ENCODE data around the gene SELPLG.
"Not testable (repeated sequence)": the region's sequence is repeated elsewhere in the genome, so short reads cannot be mapped to it uniquely, and the experiment has no call there.

SELPLG gene

DNA sequence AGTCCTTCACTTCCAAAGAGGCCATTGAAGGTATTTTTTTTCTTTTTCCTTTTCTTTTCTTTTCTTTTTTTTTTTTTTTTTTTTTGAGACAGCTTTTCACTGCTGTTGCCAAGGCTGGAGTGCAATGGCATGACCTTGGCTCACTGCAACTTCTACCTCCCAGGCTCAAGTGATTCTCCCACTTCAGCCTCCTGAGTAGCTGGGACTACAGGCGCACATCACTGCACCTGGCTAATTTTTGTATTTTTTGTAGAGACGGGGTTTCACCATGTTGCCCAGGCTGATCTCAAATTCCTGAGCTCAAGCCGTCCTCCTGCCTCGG lies 14.8 kb downstream of the SELPLG start:
- not testable (repeated sequence) for DNase-seq (ENCODE audit: low spot score)

DNA sequence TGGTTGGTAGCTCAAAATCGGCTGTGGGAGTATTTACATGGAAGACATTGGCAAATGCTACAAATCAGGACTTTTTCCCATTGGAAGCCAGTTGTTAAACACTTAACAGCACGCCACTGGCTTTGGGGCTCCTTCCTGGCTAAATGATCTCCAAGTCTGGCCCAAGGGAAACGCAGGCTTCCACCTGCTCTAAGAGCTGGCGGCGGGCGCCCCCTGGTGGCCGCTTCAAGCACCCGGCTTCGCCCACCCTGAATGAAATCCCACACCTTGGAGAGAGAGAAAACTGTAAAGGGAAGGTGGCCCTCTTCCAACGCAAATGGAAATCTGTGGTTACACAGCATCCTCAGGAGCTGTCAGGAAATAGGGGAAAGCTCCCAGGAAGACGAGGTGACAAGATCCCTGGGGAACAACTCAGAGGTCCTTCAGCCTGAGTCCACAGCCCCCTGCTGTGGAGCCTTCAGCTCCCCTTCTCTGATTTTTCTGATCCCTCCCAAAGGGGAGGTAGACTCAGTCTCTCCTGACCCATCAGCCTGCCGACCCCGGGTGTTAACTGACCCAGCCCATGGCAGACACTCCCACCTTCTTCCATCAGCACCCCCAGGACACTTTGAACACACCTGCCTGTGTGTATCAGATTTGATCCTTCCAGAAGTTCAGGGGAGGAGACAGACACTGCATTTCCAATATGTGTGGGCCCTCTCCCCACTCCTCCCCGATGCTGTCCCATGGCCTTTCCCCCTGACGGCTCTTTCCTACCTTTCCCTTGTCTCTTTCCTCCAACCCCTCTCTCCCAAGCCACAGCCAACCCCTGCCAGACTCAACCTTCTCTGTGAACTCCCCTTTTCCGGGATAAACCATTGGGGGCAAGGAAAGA lies 15.4 kb downstream of the SELPLG start:
- DNase-seq (ENCODE audit: low spot score), result peak; percentile 82

GRCh38 chr12:108616941-108617858 lies 16.5 kb downstream of the SELPLG start:
- no peak for DNase-seq (ENCODE audit: low spot score)

DNA sequence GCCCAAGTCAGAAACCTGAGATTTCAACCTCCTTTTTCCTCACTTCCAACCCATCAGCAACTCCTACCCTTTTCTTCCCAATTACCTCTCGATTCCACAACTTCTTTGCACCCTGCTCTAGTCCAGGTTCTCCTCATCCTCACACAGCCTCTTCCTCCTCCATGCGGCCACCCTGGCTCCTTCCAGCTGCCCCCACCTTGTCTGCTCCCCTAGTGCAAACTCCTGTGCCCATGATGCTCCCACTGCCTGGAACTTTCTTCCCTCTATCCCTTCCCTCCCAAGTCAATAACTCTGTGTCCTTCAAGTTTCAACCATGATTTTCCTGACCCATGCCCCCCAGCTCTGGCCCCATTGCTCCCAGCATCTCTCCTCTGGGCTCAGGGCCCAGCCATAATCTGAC lies 17.3 kb downstream of the SELPLG start:
- DNase-seq (ENCODE audit: low spot score), result no peak

DNA sequence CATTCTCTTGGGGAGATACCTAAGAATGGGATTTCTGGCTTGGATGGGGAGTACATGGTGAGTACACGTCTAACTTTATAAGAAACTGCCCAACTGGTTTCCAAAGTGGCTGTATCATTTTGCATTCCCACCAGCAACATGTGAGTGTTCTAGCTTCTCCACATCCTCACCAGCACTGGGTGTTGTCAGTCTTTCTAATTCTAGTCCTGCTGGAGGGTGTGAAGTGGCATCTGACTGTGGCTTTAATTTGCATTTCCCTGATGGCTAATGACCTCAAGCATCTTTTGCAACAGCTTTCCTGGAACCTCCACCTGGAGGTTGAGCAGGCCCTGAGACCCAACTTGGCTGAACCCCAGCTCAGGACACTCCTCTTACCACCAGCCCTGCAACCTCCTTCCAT lies 17.8 kb downstream of the SELPLG start:
- no peak for DNase-seq (ENCODE audit: low spot score)

DNA sequence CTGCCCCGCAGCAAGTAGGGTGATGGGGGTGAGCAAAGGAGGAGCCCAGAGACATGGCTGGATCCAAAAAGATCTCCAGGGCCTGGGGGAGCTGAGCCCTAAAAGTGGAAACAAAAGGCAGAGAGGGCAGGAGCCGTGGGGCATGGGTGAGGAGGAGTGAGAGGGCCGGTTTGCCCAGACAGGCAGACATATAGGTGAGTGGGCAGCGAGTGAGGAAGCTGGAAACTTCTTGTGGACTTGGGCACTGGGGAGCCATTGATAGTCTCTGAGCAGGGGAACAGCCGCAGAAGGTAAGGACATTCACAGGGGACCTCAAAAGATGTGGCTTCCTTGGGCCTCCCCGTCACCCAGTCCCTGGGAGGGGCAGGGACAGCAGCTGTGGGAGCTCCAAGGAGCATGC lies 19.1 kb downstream of the SELPLG start:
- DNase-seq (ENCODE audit: low spot score), result no peak

- DNase-seq (ENCODE audit: low spot score), result no peak
Observed at GRCh38 chr12:108614041-108614440, 19.7 kb downstream of the SELPLG start.

DNA sequence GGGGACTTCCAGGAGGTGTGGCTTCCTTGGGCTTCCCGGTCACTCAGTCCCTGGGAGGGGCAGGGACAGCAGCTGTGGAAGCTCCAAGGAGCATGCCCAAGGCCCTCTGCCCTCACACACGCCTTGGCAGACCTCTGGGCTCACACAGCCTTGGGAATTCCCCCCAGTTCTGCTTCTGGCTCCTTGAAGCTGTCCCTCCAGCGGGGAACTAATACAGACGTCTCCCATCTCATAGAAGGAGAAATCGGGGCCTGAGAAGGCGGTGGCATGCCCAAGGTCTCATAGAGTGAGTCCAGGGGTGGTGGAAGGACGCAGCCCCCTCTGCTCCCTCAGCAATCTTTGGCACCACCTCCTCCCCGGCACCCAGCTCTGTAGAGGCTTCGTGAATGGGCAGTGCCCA lies 20.1 kb downstream of the SELPLG start:
- DNase-seq (ENCODE audit: low spot score), result no peak

GRCh38 chr12:108612788-108613282 lies 20.9 kb downstream of the SELPLG start:
- no peak for DNase-seq (ENCODE audit: low spot score)

GRCh38 chr12:108611884-108612415 lies 21.7 kb downstream of the SELPLG start:
- DNase-seq (ENCODE audit: low spot score), result peak; percentile 52

GRCh38 chr12:108610856-108611605 lies 22.7 kb downstream of the SELPLG start:
- no peak for DNase-seq (ENCODE audit: low spot score)

- DNase-seq (ENCODE audit: low spot score), result no peak
Observed at GRCh38 chr12:108610336-108610815, 23.3 kb downstream of the SELPLG start.

- no peak for DNase-seq (ENCODE audit: low spot score)
Observed at GRCh38 chr12:108609537-108610335, 24.0 kb downstream of the SELPLG start.

GRCh38 chr12:108608616-108609015 lies 25.1 kb downstream of the SELPLG start:
- DNase-seq (ENCODE audit: low spot score), result no peak

DNA sequence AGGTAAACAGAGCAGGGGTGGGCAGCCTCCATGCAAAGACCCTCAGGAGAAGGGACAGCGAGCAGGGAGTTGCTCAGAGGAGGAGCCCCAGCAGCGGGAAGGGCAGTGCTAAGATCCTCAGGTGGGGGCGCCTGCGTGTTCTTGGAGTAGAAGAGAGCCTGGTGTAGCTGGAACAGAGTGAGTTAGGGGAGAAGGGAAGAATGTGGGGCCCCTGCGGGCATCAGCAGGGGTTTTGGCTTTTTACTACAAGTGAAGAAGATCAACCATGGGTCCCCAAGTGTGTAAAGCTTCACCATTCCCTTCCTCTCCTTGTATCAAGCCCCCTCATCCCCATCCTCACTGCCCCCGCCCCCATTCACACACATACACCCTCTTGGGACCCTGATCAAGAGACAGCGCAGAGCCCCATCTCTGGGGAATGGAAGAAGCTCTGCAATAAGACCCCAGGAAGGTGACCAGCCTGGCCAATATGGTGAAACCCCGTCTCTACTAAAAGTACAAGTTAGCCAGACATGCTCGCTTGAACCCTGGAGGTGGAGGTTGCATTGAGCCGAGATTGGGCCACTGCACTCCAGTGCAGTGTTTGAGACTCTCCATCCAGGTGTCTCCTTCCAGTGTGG lies 25.6 kb downstream of the SELPLG start:
- DNase-seq (ENCODE audit: low spot score), result no peak

- DNase-seq (ENCODE audit: low spot score), result no peak
Observed at GRCh38 chr12:108606492-108606891, 27.2 kb downstream of the SELPLG start.

DNA sequence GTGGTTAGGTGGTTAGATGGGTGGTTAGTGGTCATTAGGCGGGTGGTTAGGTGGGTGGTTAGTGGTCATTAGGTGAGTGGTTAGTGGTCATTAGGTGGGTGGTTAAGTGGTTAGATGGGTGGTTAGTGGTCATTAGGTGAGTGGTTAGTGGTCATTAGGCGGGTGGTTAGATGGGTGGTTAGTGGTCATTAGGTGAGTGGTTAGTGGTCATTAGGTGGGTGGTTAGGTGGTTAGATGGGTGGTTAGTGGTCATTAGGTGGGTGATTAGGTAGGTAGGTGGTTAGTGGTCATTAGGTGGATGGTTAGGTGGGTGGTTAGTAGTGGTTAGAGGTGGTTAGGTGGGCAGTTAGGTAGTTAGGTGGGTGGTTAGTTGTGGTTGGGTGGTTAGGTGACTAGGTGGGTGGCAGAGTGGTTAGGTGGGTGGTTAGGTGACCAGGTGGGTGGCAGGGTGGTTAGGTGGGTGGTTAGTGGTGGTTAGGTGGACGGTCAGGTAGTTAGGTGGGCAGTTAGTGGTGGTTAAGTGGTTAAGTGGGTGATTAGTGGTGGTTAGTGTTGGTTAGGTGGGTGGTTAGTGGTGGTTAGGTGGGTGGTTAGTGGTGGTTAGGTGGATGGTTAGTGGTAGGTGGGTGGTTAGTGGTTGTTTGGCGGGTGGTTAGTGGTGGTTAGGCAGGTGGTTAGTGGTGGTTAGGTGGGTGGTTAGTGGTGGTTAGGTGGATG lies 27.8 kb downstream of the SELPLG start:
- DNase-seq (ENCODE audit: low spot score), result no peak

DNA sequence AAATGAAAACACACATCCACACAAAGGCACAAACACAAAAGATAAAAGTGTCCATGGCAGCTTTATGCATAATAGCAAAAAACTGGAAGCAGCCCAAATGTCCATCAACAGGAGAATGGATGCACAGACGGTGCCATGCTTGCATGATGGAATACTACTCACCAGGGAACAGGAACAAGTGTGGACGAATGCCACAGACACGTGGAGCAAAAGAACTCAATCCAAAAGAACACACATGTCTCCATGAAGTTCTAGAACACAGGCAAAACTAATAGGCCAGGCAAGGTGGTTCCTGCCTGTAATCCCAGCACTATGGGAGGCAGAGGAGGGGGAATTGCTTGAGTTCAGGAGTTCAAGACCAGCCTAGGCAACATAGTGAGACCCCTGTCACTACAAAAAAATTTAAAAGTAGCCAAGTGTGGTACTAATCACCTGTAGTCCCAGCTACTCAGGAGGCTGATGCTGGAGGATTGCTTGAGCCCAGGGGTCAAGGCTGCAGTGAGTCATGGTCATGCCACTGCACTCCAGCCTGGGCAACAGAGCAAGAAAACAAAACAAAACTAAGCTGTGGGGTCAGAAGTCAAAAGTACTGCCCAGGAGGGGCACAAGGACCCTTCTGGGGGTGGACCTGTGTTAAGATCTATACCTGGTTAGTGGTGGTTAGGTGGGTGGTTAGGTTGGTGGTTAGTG lies 28.5 kb downstream of the SELPLG start:
- DNase-seq (ENCODE audit: low spot score), result no peak

Measured in kidney capillary endothelial cell (primary cell).